ENCODE results near the gene IMPDH1.

The IMPDH1 gene

GRCh38 chr7:128453836-128454804 lies 44.3 kb upstream of the IMPDH1 start:
- Histone ChIP-seq H3K9ac (peak overlapping the region in 1 of 11 experiments; percentile 87; a peak in 1 of 22 replicates), H3K9me3 (replicated peaks in 1 of 11) (no peaks in the 10 kb centered on the region), H3K27ac (peak overlapping the region in 4 of 11 experiments; percentile 82 to 83 (median 82); a peak in 5 of 22 replicates), H3K4me1 (peaks cover 45 to 78% (median 51%) of the 10 kb centered on the region in 10 experiments), H3K4me3 (no peak overlapping the region), H3K4me2 (peak overlapping the region in 6 of 11 experiments; percentile 75 to 99 (median 92); a peak in 9 of 22 replicates), H4K20me1 (peaks cover 0 to 30% (median 22%) of the 10 kb centered on the region in 11 experiments; a peak in 15 of 22 replicates), H3K36me3 (peaks cover 2 to 23% (median 14%) of the 10 kb centered on the region in 11 experiments; a peak in 12 of 22 replicates), H3K27me3 (no peaks in the 10 kb centered on the region)
- no peak for TF ChIP-seq Cebpa-rat (IDR thresholded peaks at IDR 0.05)

- Histone ChIP-seq H4K20me1 (peaks cover 0 to 15% (median 8%) of the 10 kb centered on the region in 11 experiments; a peak in 12 of 22 replicates), H3K4me3 (no peak overlapping the region), H3K36me3 (peaks cover 2 to 9% (median 7%) of the 10 kb centered on the region in 11 experiments; a peak in 12 of 22 replicates), H3K9ac (no peak overlapping the region), H3K27me3 (no peaks in the 10 kb centered on the region), H3K4me1 (peaks cover 30 to 66% (median 36%) of the 10 kb centered on the region in 10 experiments), H3K4me2 (no peak overlapping the region), H3K9me3 (replicated peaks in 1 of 11) (no peaks in the 10 kb centered on the region), H3K27ac (no peak overlapping the region)
- no peak for TF ChIP-seq Cebpa-rat (IDR thresholded peaks at IDR 0.05)
These were observed 42.8 kb upstream of the IMPDH1 start for GRCh38 chr7:128452552-128452951.

- Histone ChIP-seq H3K27ac (peak overlapping the region in 5 of 11 experiments; percentile 26 to 49 (median 35); a peak in 5 of 22 replicates), H3K9ac (no peak overlapping the region), H3K36me3 (no peaks in the 10 kb centered on the region), H3K9me3 (replicated peaks in 1 of 11) (no peaks in the 10 kb centered on the region), H3K4me1 (peaks cover 19 to 53% (median 25%) of the 10 kb centered on the region in 10 experiments), H3K4me2 (peak overlapping the region; percentile 24 to 62 (median 57); a peak in 21 of 22 replicates), H3K4me3 (no peak overlapping the region), H3K27me3 (no peaks in the 10 kb centered on the region), H4K20me1 (no peaks in the 10 kb centered on the region)
- no peak for TF ChIP-seq Cebpa-rat (IDR thresholded peaks at IDR 0.05)
These were observed 41.1 kb upstream of the IMPDH1 start for GRCh38 chr7:128450913-128451312.

GRCh38 chr7:128450409-128450808 lies 40.6 kb upstream of the IMPDH1 start:
- H3K9me3 ChIP-seq (replicated peaks in 1 of 11) = no peaks in the 10 kb centered on the region
- TF ChIP-seq Cebpa-rat (IDR thresholded peaks at IDR 0.05) = no peak
- H4K20me1 ChIP-seq = no peaks in the 10 kb centered on the region
- no peaks in the 10 kb centered on the region for H3K27me3 ChIP-seq
- H3K36me3 ChIP-seq = no peaks in the 10 kb centered on the region
- peak overlapping the region; percentile 24 to 62 (median 57) for H3K4me2 ChIP-seq
- no peak overlapping the region for H3K4me3 ChIP-seq
- H3K4me1 ChIP-seq = peaks cover 18 to 53% (median 24%) of the 10 kb centered on the region in 10 experiments
- peak overlapping the region in 9 of 11 experiments; percentile 3 to 49 (median 35); a peak in 12 of 22 replicates for H3K27ac ChIP-seq
- H3K9ac ChIP-seq = 0 out of 22 replicates have a peak overlapping the region, but pooled peaks of 1 of the 11 experiments have one; percentile 27

- Histone ChIP-seq H3K36me3 (no peaks in the 10 kb centered on the region), H3K9me3 (replicated peaks in 1 of 11) (no peaks in the 10 kb centered on the region), H3K27me3 (no peaks in the 10 kb centered on the region), H3K27ac (no peak overlapping the region), H3K4me1 (peaks cover 12 to 39% (median 14%) of the 10 kb centered on the region in 10 experiments), H4K20me1 (no peaks in the 10 kb centered on the region), H3K4me2 (no peak overlapping the region; a peak in 1 of 22 replicates), H3K9ac (no peak overlapping the region), H3K4me3 (no peak overlapping the region)
- no peak for TF ChIP-seq Cebpa-rat (IDR thresholded peaks at IDR 0.05)
These were observed 39.0 kb upstream of the IMPDH1 start for GRCh38 chr7:128448751-128449302.

GRCh38 chr7:128447941-128448564 lies 38.3 kb upstream of the IMPDH1 start:
- H3K27ac ChIP-seq = no peak overlapping the region
- no peak overlapping the region for H3K4me3 ChIP-seq
- no peaks in the 10 kb centered on the region for H3K36me3 ChIP-seq
- no peak overlapping the region for H3K4me2 ChIP-seq
- no peak overlapping the region for H3K9ac ChIP-seq
- no peaks in the 10 kb centered on the region for H3K27me3 ChIP-seq
- H3K9me3 ChIP-seq (replicated peaks in 1 of 11) = no peaks in the 10 kb centered on the region
- no peak for TF ChIP-seq Cebpa-rat (IDR thresholded peaks at IDR 0.05)
- no peaks in the 10 kb centered on the region for H4K20me1 ChIP-seq
- H3K4me1 ChIP-seq = peaks cover 12 to 42% (median 14%) of the 10 kb centered on the region in 10 experiments

GRCh38 chr7:128446306-128446705 lies 36.5 kb upstream of the IMPDH1 start:
- Histone ChIP-seq H3K9me3 (replicated peaks in 1 of 11) (no peaks in the 10 kb centered on the region), H3K36me3 (no peaks in the 10 kb centered on the region), H3K9ac (no peak overlapping the region), H4K20me1 (no peaks in the 10 kb centered on the region), H3K27me3 (no peaks in the 10 kb centered on the region), H3K4me3 (no peak overlapping the region), H3K4me1 (peaks cover 12 to 31% (median 15%) of the 10 kb centered on the region in 10 experiments), H3K4me2 (no peak overlapping the region), H3K27ac (no peak overlapping the region)
- no peak for TF ChIP-seq Cebpa-rat (IDR thresholded peaks at IDR 0.05)

GRCh38 chr7:128443831-128444600 lies 34.2 kb upstream of the IMPDH1 start:
- no peak for TF ChIP-seq Cebpa-rat (IDR thresholded peaks at IDR 0.05)
- no peaks in the 10 kb centered on the region for H3K27me3 ChIP-seq
- H4K20me1 ChIP-seq = no peaks in the 10 kb centered on the region
- no peak overlapping the region for H3K27ac ChIP-seq
- H3K4me1 ChIP-seq = peaks cover 0 to 15% (median 0%) of the 10 kb centered on the region in 10 experiments; a peak in 4 of 20 replicates
- H3K4me3 ChIP-seq = no peak overlapping the region
- H3K9me3 ChIP-seq (replicated peaks in 1 of 11) = no peaks in the 10 kb centered on the region
- peak overlapping the region in 2 of 11 experiments; percentile 8 to 35; a peak in 2 of 22 replicates for H3K4me2 ChIP-seq
- H3K36me3 ChIP-seq = no peaks in the 10 kb centered on the region
- H3K9ac ChIP-seq = 0 out of 22 replicates have a peak overlapping the region, but pooled peaks of 1 of the 11 experiments have one; percentile 27
